A204.1 (cell line): Measurements from ENCODE around the gene GDPD3.
"Not testable (repeated sequence)": the region's sequence is repeated elsewhere in the genome, so short reads cannot be mapped to it uniquely, and the experiment has no call there.

ENCODE experiments used
- FAIRE-seq: peaks from 2 replicates; lab custom pipeline; 2012; peaks lifted over from hg19 to GRCh38; lab: Jason Lieb, UNC

GDPD3 gene, protein sequence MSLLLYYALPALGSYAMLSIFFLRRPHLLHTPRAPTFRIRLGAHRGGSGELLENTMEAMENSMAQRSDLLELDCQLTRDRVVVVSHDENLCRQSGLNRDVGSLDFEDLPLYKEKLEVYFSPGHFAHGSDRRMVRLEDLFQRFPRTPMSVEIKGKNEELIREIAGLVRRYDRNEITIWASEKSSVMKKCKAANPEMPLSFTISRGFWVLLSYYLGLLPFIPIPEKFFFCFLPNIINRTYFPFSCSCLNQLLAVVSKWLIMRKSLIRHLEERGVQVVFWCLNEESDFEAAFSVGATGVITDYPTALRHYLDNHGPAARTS

DNA sequence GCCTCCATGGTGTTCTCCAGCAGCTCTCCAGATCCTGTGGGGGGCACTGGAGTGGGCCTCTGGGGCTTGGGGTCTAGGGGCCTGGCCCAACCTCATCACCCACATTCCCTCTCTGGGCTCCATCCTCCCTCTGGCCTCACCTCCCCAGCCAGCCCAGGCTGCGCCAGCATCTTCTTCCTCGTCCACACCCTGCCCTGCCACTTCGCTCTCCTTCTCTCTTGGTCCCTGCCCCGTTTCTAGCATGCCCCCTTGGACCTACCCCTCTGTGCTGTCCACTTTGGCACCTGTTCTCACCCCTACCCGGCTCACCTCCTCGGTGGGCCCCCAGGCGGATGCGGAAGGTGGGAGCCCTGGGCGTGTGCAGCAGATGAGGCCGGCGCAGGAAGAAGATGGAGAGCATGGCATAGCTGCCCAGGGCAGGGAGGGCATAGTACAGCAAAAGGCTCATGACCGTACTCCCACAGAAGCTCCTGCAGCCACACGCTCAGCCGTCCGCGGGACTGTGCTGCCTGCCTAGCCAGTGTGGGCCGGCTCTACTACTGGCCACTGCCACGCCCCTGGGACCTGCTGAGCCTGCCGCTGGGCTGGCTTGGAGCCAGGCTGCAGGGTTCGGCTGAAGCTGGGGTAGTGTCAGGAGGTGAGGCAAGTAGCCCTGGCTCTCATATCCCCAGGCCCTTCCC lies at the start of gene GDPD3:
GDPD3 (minus strand) TSS at position 507 of the 680 bp plus-strand sequence; CDS start at position 448, 59 bp downstream.
- no peak for FAIRE-seq

DNA sequence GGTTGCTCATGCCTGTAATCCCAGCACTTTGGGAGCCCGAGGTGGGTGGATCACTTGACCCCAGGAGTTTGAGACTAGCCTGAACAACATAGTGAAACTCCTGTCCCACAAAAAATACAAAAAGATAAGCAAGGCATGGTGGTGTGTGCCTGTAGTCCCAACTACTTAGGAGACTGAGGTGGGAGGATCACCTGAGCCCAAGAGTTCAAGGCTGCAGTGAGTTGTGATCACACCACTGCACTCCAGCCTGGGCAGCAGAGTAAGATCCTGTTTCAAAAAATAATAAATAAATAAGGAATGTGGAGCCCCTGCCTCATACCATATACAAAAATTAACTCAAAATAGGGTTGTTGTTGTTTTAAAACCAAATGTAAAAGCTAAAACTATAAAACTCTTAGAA lies 43.9 kb upstream of the GDPD3 start:
- FAIRE-seq = no peak

DNA sequence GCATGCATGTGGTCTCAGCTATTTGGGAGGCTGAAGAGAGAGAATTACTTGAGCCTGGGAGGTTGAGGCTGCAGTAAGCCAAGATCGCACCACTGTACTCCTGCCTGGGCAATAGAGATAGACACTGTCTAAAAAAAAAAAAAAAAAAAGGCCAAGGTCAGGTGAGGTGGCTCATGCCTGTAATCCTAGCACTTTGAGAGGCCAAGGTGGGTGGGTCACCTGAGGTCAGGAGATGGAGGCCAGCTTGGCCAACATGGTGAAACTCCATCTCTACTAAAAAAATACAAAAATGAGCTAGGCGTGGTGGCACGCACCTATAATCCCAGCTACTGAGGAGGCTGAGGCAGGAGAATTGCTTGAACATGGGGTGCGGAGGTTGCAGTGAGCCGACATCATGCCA lies 41.9 kb upstream of the GDPD3 start:
- no peak for FAIRE-seq

DNA sequence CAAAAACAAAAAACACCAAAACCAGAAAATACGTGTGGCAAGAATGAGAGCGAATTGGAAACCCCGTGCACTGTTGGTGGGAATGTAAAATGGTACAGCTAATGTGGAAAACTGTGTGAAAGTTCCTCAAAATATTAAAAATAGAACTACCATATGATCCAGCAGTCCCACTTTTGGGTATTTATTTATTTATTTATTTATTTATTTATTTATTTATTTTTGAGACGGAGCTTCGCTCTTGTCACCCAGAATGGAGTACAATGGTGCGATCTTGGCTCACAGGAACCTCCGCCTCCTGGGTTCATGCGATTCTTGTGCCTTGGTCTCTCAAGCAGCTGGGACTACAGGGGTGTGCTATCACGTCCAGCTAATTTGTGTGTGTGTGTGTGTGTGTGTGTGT lies 39.2 kb upstream of the GDPD3 start:
- FAIRE-seq = no peak

DNA sequence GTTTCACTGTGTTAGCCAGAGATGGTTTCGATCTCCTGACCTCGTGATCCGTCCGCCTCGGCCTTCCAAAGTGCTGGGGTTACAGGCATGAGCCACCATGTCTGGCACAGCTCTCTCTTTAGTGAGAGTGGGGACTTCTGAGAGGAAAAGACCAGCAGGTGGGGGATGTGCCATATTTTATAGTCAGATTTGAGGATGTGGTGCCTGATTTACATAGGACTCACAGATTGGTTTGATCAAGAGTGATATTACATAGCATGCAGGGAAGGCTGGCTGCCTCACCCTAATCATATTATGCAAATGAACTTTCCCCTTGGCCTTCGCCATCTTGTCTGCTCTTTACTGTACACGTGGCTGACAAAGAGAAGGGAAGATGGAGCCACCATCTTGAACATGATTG lies 37.8 kb upstream of the GDPD3 start:
- no peak for FAIRE-seq

DNA sequence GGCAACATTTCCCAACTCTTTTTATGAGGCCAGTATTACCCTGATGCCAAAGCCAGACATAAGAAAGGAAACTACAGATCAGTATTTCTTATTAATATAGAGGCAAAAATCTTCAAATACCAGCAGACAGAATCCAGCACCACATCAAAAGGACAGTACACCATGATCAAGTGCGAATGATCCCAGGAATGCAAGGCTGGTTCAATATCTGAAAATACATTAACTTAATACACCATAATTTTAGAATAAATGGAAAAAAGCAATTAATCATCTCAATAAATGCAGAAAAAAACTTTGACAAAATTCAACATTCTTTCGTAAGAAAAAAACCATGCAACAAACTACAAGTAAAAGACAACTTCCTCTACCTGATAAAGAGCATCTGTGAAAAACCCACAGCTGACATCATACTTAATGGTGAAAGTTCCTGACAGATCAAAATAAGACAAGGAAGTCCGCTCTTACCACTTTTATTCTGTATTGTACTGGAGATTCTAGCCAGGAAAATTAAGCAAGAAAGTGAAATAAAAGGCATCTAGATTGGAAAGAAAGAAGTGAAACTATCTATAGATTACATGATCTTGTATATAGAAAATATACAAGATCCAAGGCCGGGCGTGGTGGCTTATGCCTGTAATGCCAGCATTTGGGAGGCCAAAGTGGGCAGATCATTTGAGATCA lies 36.1 kb upstream of the GDPD3 start:
- FAIRE-seq = no peak

DNA sequence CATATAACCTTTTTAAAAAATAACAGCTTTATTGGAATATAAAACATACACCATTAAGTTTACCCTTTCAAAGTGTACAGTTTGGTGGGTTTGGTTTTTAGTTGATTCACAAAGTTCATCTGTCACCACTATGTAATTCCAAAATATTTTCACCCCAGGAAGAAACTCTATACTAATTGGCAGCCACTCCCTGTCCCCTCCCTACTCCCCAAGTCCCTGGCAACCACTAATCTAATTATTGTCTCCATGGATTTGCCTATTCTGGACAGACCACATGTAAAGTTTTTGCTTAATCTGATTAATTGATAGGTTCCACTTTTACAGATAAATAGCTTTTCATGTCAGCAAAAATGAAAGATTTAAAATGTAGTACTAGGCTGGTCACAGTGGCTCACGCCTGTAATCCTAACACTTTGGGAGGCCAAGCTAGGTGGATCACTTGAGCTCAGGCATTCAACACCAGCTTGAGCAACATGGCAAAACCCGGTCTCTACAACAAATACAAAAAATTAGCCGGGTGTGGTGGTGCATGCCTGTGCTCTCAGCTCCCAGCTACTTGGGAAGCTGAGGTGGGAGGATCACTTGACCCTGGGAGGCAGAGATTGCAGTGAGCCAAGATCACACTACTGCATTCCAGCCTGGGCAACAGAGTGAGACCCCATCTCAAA lies 34.6 kb upstream of the GDPD3 start:
- FAIRE-seq = no peak

DNA sequence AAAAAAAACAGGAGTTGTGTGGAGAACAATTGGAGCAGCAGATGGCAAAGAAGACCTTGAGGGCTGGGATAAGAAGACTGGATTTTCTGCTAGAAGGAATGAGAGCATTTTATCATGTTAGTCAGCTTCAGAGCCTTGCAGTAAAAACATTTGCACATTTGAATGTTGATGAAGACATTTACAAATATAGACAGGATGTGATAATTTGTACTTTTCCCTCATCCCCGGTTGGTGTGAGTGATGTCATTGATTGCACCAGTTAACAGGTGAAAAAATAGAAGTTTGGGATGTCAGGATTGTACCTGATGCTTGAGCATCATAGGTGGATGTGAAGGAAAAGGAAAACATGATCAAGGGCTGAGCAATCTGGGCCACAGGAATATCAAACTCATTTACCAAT lies 32.3 kb upstream of the GDPD3 start:
- no peak for FAIRE-seq

DNA sequence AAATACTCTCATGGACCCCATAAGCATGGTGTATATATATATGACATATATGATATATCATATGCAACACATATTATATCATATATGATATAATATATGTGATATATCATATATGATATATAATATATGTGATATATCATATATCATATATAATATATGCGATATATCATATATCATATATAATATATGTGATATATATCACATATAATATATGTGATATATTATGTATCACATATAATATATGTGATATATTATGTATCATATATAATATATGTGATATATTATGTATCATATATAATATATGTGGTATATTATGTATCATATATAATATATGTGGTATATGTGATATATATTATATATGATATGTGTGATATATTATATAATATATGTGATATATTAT lies 31.6 kb upstream of the GDPD3 start:
- FAIRE-seq = peak; percentile 98

DNA sequence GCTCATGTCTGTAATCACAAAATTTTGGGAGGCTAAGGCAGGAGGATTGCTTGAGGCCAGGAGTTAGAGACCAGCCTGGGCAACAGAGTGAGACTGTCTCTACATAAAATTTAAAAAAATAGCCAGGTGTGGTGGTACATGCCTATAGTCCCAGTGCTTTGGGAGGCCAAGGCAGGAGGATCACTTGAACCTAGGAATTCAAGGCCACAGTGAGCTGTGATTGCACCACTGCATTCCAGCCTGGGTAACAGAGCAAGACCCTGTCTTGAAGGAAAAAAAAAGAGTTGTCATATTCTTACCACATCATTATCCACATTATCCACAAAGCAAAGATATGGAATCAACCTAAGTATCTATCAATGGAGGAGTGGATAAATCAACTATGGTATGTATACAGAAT lies 30.7 kb upstream of the GDPD3 start:
- FAIRE-seq = no peak

DNA sequence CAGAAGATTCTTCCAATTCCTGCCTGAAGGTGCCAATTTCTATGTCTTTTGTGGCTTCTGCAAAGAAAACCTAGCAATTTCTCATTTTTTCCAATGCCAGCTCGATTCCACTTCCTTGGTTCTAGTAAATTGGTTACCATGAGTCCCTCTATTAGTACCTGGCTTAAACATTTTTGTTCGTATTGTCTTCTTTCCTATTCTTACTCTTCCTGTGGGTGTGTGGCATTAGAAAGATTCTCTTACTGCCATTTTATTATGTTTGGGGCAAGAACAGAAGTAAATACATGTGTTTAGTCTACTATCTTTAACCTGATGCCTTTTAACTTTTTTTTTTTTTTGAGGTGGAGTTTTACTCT lies 30.0 kb upstream of the GDPD3 start:
- FAIRE-seq = no peak

DNA sequence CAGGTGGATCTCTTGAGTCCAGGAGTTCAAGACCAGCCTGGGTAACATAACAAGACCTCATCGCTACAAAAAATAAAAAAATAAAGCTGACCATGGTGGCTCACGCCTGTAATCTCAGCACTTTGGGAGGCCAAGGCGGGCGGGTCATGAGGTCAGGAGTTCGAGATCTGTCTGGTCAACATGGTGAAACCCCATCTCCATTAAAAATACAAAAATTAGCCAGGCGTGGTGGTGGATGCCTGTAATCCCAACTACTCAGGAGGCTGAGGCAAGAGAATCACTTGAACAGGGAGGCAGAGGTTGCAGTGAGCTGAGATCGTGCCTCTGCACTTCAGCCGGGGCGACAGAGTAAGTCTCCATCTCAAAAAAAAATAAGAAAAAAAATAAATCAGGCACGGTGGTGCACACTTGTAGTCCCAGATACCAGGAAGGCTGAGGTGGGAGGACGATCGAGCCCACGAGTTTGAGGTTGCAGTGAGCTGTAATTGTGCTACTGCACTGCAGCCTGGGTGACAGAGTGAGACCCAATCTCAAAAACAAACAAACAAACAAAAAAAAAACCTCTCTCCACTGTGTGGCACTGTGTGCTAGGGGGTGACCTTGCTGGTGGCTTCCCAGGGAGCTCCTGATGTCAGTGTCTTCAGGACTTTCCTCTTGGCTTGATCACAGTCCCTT lies 29.5 kb upstream of the GDPD3 start:
- FAIRE-seq = no peak

DNA sequence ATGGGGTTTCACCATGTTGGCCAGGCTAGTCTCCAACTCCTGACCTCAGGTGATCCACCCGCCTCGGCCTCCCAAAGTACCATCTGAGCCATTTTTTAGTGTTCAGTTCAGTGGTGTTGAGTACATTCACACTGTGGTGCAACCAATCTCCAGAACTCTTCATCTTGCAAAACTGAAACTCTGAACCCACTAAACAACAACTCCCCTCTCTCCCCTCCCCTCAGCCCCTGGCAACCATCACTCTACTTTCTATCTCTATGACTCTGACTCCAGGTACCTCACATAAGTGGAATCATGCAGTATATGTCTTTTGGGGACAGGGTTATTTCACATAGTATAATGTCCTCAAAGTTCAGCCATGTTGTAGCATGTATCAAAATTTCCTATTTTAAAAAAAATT lies 28.4 kb upstream of the GDPD3 start:
- no peak for FAIRE-seq

DNA sequence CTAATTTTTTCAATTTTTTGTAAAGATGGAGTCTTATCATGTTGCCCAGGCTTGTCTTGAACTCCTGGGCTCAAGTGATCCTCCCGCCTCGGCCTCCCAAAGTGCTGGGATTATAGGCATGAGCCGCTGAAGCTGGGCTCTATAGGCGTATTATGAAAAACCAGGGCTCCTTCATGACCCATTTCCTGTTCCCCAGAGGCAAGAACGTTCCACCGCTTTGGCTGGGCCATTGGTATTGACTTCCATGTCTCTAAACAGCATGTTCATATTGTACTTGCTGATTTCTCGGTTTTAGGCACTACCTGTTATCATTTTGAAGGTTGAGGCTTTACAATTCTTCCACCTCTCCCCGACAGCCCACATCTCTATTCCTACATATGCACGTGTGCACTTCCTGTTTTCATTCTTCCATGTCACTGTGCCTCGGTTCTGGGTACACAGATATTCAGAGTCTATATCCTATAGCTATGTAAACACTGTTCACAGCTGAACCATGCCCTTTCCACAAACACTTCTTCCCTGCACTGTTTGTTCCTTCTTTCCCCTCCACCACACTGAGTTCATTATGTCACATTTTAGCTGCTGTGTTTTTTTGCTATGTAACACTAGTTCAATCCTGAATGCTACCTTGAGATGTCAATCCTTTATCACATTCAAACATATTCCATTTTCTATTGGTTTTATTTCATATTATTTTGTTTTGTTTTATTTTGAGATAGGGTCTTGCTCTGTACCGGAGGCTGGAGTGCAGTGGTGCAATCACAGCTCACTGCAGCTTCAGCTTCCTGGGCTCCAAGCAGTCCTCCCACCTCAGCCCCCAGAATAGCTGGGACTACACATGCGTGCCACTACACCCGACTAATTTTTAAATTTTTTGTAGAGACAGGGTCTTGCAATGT lies 26.5 kb upstream of the GDPD3 start:
- FAIRE-seq = no peak

DNA sequence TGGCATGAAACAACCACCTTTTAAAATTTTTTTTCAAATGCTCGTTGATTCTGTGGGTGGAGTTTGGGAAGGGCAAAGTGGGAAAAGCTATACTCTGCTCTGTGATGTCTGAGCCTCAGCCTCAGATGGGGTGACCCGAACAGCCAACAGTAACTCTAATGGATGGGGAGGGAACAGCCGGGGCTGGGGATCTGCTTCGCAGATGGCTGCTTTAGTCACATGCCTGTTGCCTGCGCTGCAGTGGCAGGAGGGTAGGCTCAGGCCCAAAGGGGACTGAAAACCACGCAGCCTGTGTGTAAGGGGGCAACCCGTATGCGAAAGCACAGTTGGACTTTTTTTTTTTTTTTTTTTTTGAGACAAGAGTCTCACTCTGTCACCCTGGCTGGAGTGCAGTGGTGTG lies 24.6 kb upstream of the GDPD3 start:
- no peak for FAIRE-seq

DNA sequence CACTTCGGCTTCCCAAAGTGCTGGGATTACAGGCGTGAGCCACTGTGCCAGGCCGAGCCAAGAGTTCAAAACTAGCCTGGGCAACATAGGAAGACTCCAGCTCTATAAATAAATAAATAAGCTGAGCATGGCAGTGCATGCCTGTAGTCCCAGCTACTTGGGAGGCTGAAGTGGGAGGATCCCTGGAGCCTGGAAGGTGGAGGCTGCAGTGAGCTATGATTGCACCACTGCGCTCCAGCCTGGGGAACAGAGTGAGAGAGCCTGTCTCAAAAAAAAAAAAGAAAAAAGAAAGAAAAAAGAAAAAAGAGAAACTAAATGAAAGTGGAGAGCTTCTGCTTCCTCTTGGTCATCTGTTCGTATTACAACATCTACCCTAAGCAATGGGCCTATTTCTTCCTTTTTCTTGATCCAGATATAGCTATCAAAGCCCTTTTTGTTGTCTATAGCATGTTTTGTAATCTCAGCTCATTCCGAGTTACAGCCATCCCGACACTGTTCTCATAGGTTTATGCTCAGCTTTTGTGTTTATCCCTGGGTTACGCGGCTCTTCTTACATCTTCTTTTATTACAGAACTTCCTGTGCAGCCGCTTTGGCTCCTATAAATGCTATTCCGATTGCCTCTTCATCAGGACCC lies 23.8 kb upstream of the GDPD3 start:
- no peak for FAIRE-seq

DNA sequence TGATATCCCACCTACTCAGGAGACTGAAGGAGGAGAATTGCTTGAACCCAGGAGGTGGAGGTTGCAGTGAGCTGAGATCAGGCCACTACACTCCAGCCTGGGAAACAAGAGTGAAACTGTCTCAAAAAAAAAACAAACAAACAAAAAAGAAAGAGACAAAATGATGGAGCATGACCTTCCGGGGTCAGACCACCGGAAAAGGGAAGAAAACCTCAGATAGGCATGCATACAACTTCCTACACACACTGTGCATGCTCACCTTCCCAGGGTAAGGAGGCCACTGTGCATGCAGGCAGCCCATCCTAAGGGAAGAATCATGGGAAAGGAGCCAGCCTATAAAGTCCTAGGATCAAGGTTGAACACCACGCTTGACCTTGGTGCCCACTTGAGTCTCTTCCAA lies 19.3 kb upstream of the GDPD3 start:
- no peak for FAIRE-seq

DNA sequence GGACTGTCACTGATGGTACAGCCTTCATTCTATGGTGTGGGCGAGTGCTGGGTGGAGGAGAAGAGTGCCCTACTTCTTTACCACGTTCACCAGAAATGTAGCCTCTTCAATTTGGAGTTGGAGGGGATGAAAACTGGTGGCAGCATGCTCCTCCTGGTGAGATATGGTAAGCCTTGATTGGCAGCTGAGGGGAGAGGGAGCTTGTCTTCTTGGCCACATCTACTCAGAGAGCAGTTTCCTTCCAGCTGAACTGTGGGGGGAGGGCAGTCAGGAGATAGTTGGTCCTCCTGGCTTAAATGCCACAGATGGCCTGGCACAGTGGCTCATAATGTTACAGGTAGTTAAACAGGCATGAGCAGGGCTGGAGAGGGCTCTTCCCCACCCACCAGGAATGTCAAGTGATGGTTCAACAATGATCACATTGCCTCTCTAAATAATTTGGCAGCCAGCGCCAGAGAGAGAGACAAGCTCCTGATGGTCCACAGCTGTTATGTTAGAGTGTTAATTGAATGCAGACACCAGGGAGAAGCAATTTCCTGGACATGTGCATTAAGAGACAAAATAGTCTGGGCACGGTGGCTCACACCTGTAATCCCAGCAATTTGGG lies 18.6 kb upstream of the GDPD3 start:
- no peak for FAIRE-seq

DNA sequence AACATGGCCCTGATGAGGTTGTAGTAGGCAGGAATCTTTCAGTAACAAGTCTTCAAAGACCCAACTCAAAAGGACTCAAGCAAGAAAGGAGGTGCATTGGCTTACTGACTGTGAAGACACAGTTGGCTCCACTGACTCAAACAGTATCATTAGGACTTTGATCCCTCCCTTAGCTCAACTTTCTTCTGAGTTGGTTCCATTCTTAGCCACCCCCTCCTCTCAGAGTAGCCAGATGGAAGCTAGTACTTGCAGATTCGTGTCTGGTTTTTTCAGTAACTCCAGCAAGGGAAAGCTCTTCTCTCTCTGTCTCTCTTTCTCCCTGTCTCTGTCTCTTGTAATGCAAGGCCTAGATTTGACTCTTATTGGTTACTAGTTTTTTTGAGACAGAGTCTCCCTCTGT lies 14.7 kb upstream of the GDPD3 start:
- no peak for FAIRE-seq

DNA sequence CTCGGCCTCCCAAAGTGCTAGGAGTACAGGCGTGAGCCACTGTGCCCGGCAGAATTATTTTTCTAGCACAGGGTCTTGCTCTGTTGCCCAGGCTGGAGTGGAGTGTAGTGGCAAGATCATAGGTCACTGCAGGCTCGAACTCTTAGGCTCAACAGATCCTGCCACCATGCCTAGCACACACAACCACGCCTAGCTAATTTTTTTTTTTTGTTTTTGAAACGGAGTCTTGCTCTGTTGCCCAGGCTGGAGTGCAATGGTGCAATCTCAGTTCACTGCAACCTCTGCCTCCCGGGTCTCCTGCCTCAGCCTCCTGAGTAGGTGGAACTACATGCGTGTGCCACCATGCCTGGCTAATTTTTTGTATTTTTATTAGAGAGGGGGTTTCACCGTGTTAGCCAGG lies 12.4 kb upstream of the GDPD3 start:
- not testable (repeated sequence) for FAIRE-seq

DNA sequence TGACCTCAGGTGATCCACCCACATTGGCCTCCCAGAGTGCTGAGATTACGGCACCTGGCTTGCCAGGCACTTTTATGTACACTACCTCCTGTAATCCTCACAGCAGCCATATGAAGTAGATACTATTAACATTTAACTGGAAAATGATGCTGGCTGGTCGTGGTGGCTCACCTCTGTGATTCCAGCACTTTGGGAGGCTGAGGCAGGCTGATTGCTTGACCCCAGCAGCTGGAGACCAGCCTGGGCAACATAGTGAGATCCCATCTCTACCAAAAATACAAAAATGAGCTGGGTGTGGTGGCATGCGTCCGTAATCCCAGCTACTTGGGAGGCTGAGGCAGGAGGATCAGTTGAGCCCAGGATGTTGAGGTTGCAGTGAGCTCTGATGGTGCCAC lies 11.6 kb upstream of the GDPD3 start:
- no peak for FAIRE-seq
